ENCODE results near the gene VCY.
"Not testable (repeated sequence)": the region's sequence is repeated elsewhere in the genome, so short reads cannot be mapped to it uniquely, and the experiment has no call there.

The VCY gene

GRCh38 chrY:13986373-13986772 is at the start of gene VCY:
Gene VCY, minus strand, starts transcription at chrY:13986473. Its CDS starts 33 bp downstream, at chrY:13986440.
- not testable (repeated sequence) for DNase-seq (ENCODE audit: low spot score)

GRCh38 chrY:14030395-14030794 is 44.1 kb upstream of the VCY start:
- DNase-seq (ENCODE audit: low spot score): not testable (repeated sequence)

GRCh38 chrY:14011916-14012315 is 25.6 kb upstream of the VCY start:
- not testable (repeated sequence) for DNase-seq (ENCODE audit: low spot score)

DNA sequence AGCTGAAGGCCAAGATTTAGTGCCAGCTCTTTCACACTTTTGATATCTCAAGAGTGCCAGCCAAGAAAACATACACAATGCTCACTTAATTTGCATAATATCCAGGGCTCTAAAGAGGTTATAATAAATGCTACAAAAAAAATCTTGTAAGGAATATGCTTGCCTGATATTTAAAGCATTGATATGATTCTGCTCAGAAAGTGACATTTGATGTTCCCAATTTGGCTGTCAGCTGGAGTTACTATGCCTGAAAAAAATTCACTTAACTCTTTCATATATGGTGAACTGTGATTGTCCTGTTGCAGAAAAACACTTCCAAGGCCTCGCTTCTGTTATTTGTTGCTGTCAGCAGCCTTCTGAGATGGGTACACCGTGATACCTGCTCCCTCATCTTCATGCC is 43.9 kb downstream of the VCY start:
- DNase-seq (ENCODE audit: low spot score): not testable (repeated sequence)
